ENCODE measurements around the gene TSSK6. TPM values are rescaled to one million over a fixed set of nuclear protein-coding genes. Genes with fewer than 3 reads are reported as not detected.

TSSK6 gene
- total and polyA plus RNA-seq, 2 of the 4 experiments (the other 2 are of a cell fraction), result 1.3 to 2.2 TPM

GRCh38 chr19:19537075-19538048 lies 22.0 kb upstream of the TSSK6 start (continued):
- TF ChIP-seq MAZ (IDR thresholded peaks at IDR 0.05; ENCODE audit: borderline replicate concordance, low read depth, low read length) (no peak), NFE2L2 (IDR thresholded peaks at IDR 0.05; ENCODE audit: low read depth, low read length) (no peak)

- POLR2A ChIA-PET (ENCODE audit: unreplicated experiment), result no interaction called here
- H3K56ac ChIP-seq (ENCODE audit: extremely low read depth, insufficient read depth, low read length), result no peak overlapping the region
- no peak overlapping the region for H3K14ac ChIP-seq (replicated peaks; ENCODE audit: low read depth, low read length)
- no peak overlapping the region for H4K91ac ChIP-seq (ENCODE audit: insufficient read depth, low read depth, low read length)
- peaks cover 4% of the 10 kb centered on the region for H3K4me1 ChIP-seq (ENCODE audit: control insufficient read depth, insufficient read depth, low read length)
- H2BK5ac ChIP-seq (ENCODE audit: low read depth, low read length, poor library complexity, severe bottlenecking), result no peak overlapping the region
- H2BK15ac ChIP-seq (ENCODE audit: low read depth, low read length), result no peak overlapping the region
- peaks cover 11% of the 10 kb centered on the region; the same call in 1 of the 2 replicates for H4K20me1 ChIP-seq (ENCODE audit: insufficient read depth, low read length)
- H3K4me2 ChIP-seq (ENCODE audit: low read depth, low read length), result no peak overlapping the region
- no peak overlapping the region for H4K8ac ChIP-seq (ENCODE audit: low read depth in 2 of 2, low read length in 2 of 2)
- no peak overlapping the region for H4K5ac ChIP-seq (ENCODE audit: low read depth, low read length)
- H2AFZ ChIP-seq (replicated peaks; ENCODE audit: low read length, poor library complexity), result no peak overlapping the region
- H2AK5ac ChIP-seq (ENCODE audit: low read depth, low read length), result no peak overlapping the region
- no peak overlapping the region for H3K18ac ChIP-seq (ENCODE audit: low read depth, low read length)
- H3K23ac ChIP-seq (ENCODE audit: low read depth, low read length), result no peak overlapping the region
- no TSS peak for BruUV-seq (replicated peaks)
- peaks cover 21% of the 10 kb centered on the region for H3K27me3 ChIP-seq (ENCODE audit: control insufficient read depth, insufficient read depth, low read length)
- CTCF ChIA-PET, result no interaction called here
- no peak overlapping the region for H3K9ac ChIP-seq (ENCODE audit: low read depth, low read length)
- no peaks in the 10 kb centered on the region for H3K9me1 ChIP-seq (ENCODE audit: insufficient read depth, low read length)
- DNase-seq (no peak), ATAC-seq (ENCODE audit: low read depth) (no peak)
- H2AK9ac ChIP-seq (replicated peaks; ENCODE audit: low read depth, low read length, poor library complexity), result peak overlapping the region; percentile 66
- H3K4me3 ChIP-seq (ENCODE audit: insufficient read depth, low read depth, low read length), result no peak overlapping the region
- no peaks in the 10 kb centered on the region; the same call in 1 of the 2 replicates for H3K9me3 ChIP-seq (ENCODE audit: control insufficient read depth, insufficient read depth, low read length)
- no peak overlapping the region for H3K27ac ChIP-seq (ENCODE audit: insufficient read depth, low read length)
- H3K79me1 ChIP-seq (ENCODE audit: low read depth in 1 of 2, low read length in 2 of 2), result no peaks in the 10 kb centered on the region; a peak in 1 of 4 replicates
- H3K36me3 ChIP-seq (ENCODE audit: control insufficient read depth, insufficient read depth, low read length), result no peaks in the 10 kb centered on the region
- in situ Hi-C loops (cut with MboI; ENCODE audit: low sequenced_read_pairs) (loop anchor here (5.0 to 25.0 kb wide), 2 partner anchors 107 to 427 kb away; partner anchors contain the start of gene GMIP), dilution Hi-C loops (cut with HindIII; ENCODE audit: low sequenced_read_pairs, unreplicated experiment) (no loop called here), intact Hi-C loops (cut with micrococcal nuclease) (no loop called here)
- no peak overlapping the region for H3K4ac ChIP-seq (ENCODE audit: low read depth, low read length)
- no peak overlapping the region for H2BK120ac ChIP-seq (ENCODE audit: low read depth, low read length)
- WGBS, 2 experiments (ENCODE audit: extremely low coverage in 2 of 2, insufficient read length in 1 of 2), result 93% methylated on average over 14 of the region's 34 CpGs; no CpG with 5 or more reads in 1 of the 2 experiments
- H2BK20ac ChIP-seq (ENCODE audit: low read depth, low read length), result no peak overlapping the region
- TF ChIP-seq ELK1 (IDR thresholded peaks at IDR 0.05; ENCODE audit: borderline replicate concordance, low read depth, low read length) (no peak), MXI1 (IDR thresholded peaks at IDR 0.05; ENCODE audit: borderline replicate concordance, low read depth, low read length) (no peak), RFX5 (IDR thresholded peaks at IDR 0.05; ENCODE audit: low read depth, low read length) (no peak), NFE2L2 (IDR thresholded peaks at IDR 0.05; ENCODE audit: low read depth, low read length) (no peak), SMC3 (IDR thresholded peaks at IDR 0.05; ENCODE audit: low read depth, low read length) (no peak), CHD1 (IDR thresholded peaks at IDR 0.05; ENCODE audit: low read depth, low read length) (no peak), POLR2A (IDR thresholded peaks at IDR 0.05; ENCODE audit: low read depth, low read length) (no peak), FOS (IDR thresholded peaks at IDR 0.05; ENCODE audit: low read depth, low read length) (no peak)
- TF ChIP-seq, protein P1, sequence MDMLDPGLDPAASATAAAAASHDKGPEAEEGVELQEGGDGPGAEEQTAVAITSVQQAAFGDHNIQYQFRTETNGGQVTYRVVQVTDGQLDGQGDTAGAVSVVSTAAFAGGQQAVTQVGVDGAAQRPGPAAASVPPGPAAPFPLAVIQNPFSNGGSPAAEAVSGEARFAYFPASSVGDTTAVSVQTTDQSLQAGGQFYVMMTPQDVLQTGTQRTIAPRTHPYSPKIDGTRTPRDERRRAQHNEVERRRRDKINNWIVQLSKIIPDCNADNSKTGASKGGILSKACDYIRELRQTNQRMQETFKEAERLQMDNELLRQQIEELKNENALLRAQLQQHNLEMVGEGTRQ (IDR thresholded peaks at IDR 0.05; ENCODE audit: low read depth, low read length), result no peak
These were observed 20.2 kb upstream of the TSSK6 start for GRCh38 chr19:19535311-19536191.

All from IMR-90 (cell line).